C1 segment of cervical spinal cord (tissue), 14 donors: ENCODE data around the gene C1QTNF5.

Experiments used
- DNase-seq, 14 donors: peaks; one replicate each; lab custom pipeline; 2025; lab: John Stamatoyannopoulos, UW

Gene C1QTNF5

GRCh38 chr11:119318240-119319135, 22.2 kb downstream of the C1QTNF5 start:
- DNase-seq = peak in 5 of 14 donors; percentile 33 to 49 (median 39)

- peak in 1 of 14 donors; percentile 69 for DNase-seq
Observed at GRCh38 chr11:119317592-119318239, 23.0 kb downstream of the C1QTNF5 start.

GRCh38 chr11:119316729-119317591, 23.7 kb downstream of the C1QTNF5 start, which contains the start of gene MCAM:
Gene MCAM (minus strand): TSS chr11:119317130. CDS start chr11:119317101, 29 bp downstream.
- peak in 6 of 14 donors; percentile 31 to 70 (median 50) for DNase-seq

GRCh38 chr11:119316016-119316728, 24.5 kb downstream of the C1QTNF5 start:
- peak in 12 of 14 donors; percentile 50 to 86 (median 72) for DNase-seq

GRCh38 chr11:119315131-119316015, 25.3 kb downstream of the C1QTNF5 start:
- peak in 10 of 14 donors; percentile 50 to 86 (median 73) for DNase-seq

GRCh38 chr11:119314726-119315125, 26.0 kb downstream of the C1QTNF5 start:
- DNase-seq = no peak

- no peak for DNase-seq
Observed at GRCh38 chr11:119310682-119311052, 30.0 kb downstream of the C1QTNF5 start.

- DNase-seq = no peak
Observed at GRCh38 chr11:119309953-119310681, 30.6 kb downstream of the C1QTNF5 start.

GRCh38 chr11:119309411-119309810, 31.3 kb downstream of the C1QTNF5 start:
- no peak for DNase-seq

GRCh38 chr11:119307974-119308373, 32.7 kb downstream of the C1QTNF5 start:
- DNase-seq = no peak

GRCh38 chr11:119307219-119307618, 33.5 kb downstream of the C1QTNF5 start:
- DNase-seq = no peak

- no peak for DNase-seq
Observed at GRCh38 chr11:119306373-119306890, 34.3 kb downstream of the C1QTNF5 start.

- DNase-seq = no peak
Observed at GRCh38 chr11:119305556-119306372, 34.9 kb downstream of the C1QTNF5 start.

- no peak for DNase-seq
Observed at GRCh38 chr11:119303227-119303718, 37.4 kb downstream of the C1QTNF5 start.

- DNase-seq = peak in 1 of 14 donors; percentile 65
Observed at GRCh38 chr11:119300198-119300964, 40.3 kb downstream of the C1QTNF5 start.

- DNase-seq = no peak
Observed at GRCh38 chr11:119299416-119299815, 41.3 kb downstream of the C1QTNF5 start.

GRCh38 chr11:119298726-119299125, 42.0 kb downstream of the C1QTNF5 start:
- peak in 2 of 14 donors; percentile 21 to 81 for DNase-seq
